ENCODE results near the gene PRPF6. TPM values are rescaled to one million over a fixed set of nuclear protein-coding genes. Genes with fewer than 3 reads are reported as not detected.

Gene PRPF6
- total RNA-seq, 1 experiment from 2014 or later, result 24.2 TPM

DNA sequence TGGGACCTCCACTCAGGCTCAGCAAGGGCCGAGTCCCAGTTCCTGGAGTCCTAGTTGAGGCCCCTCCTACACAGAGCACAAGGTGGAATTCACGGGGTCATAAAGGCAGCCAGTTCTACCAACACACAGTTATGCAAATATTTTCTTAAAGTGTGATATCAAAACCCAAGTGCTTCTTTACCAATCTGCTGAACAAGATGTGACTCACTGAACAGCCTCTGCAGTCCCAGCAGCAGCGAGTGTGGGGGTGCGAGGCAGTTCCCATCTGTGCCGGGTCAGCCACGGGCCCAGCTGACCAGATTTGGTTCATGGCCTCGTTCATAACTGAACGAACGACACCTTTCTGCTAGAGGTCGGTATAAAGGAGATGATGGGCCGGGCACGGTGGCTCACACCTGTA is 77.6 kb downstream of the PRPF6 start:
- H3K9me3 ChIP-seq (ENCODE audit: low read length), result no peaks in the 10 kb centered on the region
- peak overlapping the region; percentile 44; the same call in 1 of the 2 replicates for H3K4me3 ChIP-seq (ENCODE audit: low read length)
- no peaks in the 10 kb centered on the region for H3K27me3 ChIP-seq (ENCODE audit: low read length)
- H3K79me2 ChIP-seq (ENCODE audit: low read length), result peaks cover 3% of the 10 kb centered on the region
- no peaks in the 10 kb centered on the region for H3K9me2 ChIP-seq (replicated peaks; ENCODE audit: insufficient read depth, low read length)
- peak overlapping the region; percentile 46 for H3K4me2 ChIP-seq (ENCODE audit: low read depth, low read length, poor library complexity, severe bottlenecking)
- no peaks in the 10 kb centered on the region for H4K20me1 ChIP-seq (ENCODE audit: insufficient read depth, low read depth, low read length)
- no peaks in the 10 kb centered on the region for H3K36me3 ChIP-seq (ENCODE audit: insufficient read depth, low read length)
- no peak overlapping the region; the same call in 1 of the 2 replicates for H2AFZ ChIP-seq (ENCODE audit: low read length)
- no peak overlapping the region for H3K27ac ChIP-seq (ENCODE audit: low read length)
- DNase-seq, result peak; percentile 67
- H3K4me1 ChIP-seq (ENCODE audit: low read length), result peaks cover 31% of the 10 kb centered on the region
- H3K9ac ChIP-seq (ENCODE audit: low read length), result peak overlapping the region; percentile 66

- Histone ChIP-seq H3K9ac (ENCODE audit: low read length) (peak overlapping the region; percentile 98), H3K27me3 (ENCODE audit: low read length) (no peaks in the 10 kb centered on the region), H3K4me1 (ENCODE audit: low read length) (peaks cover 58% of the 10 kb centered on the region), H3K79me2 (ENCODE audit: low read length) (peaks cover 17% of the 10 kb centered on the region), H3K9me3 (ENCODE audit: low read length) (no peaks in the 10 kb centered on the region), H2AFZ (ENCODE audit: low read length) (0 out of 2 replicates have a peak overlapping the region, but pooled peaks have one; percentile 81), H4K20me1 (ENCODE audit: insufficient read depth, low read depth, low read length) (no peaks in the 10 kb centered on the region), H3K27ac (ENCODE audit: low read length) (no peak overlapping the region), H3K4me2 (ENCODE audit: low read depth, low read length, poor library complexity, severe bottlenecking) (peak overlapping the region; percentile 91), H3K4me3 (ENCODE audit: low read length) (peak overlapping the region; percentile 85), H3K36me3 (ENCODE audit: insufficient read depth, low read length) (no peaks in the 10 kb centered on the region), H3K9me2 (replicated peaks; ENCODE audit: insufficient read depth, low read length) (no peaks in the 10 kb centered on the region)
- DNase-seq, result no peak
These were observed 81.3 kb downstream of the PRPF6 start for GRCh38 chr20:64062276-64062595.

GRCh38 chr20:64062596-64063388 is 81.9 kb downstream of the PRPF6 start, which contains the start of gene TCEA2:
Gene TCEA2 (plus strand): TSS chr20:64063198. CDS start chr20:64063313, 115 bp downstream.
- DNase-seq, result peak; percentile 97
- H3K27ac ChIP-seq (ENCODE audit: low read length), result peak within 1 kb of the TSS; percentile 97
- peak within 1 kb of the TSS; percentile 91 for H3K4me2 ChIP-seq (ENCODE audit: low read depth, low read length, poor library complexity, severe bottlenecking)
- no peaks in the 10 kb centered on the region for H3K9me2 ChIP-seq (replicated peaks; ENCODE audit: insufficient read depth, low read length)
- no peaks in the 10 kb centered on the region for H4K20me1 ChIP-seq (ENCODE audit: insufficient read depth, low read depth, low read length)
- peak within 1 kb of the TSS; percentile 81; the same call in 1 of the 2 replicates for H2AFZ ChIP-seq (ENCODE audit: low read length)
- peaks cover 17% of the 10 kb centered on the region for H3K79me2 ChIP-seq (ENCODE audit: low read length)
- H3K4me1 ChIP-seq (ENCODE audit: low read length), result peaks cover 58% of the 10 kb centered on the region
- no peaks in the 10 kb centered on the region for H3K9me3 ChIP-seq (ENCODE audit: low read length)
- no peaks in the 10 kb centered on the region for H3K27me3 ChIP-seq (ENCODE audit: low read length)
- H3K9ac ChIP-seq (ENCODE audit: low read length), result peak within 1 kb of the TSS; percentile 98
- H3K36me3 ChIP-seq (ENCODE audit: insufficient read depth, low read length), result no peaks in the 10 kb centered on the region
- peak within 1 kb of the TSS; percentile 85 for H3K4me3 ChIP-seq (ENCODE audit: low read length)

DNA sequence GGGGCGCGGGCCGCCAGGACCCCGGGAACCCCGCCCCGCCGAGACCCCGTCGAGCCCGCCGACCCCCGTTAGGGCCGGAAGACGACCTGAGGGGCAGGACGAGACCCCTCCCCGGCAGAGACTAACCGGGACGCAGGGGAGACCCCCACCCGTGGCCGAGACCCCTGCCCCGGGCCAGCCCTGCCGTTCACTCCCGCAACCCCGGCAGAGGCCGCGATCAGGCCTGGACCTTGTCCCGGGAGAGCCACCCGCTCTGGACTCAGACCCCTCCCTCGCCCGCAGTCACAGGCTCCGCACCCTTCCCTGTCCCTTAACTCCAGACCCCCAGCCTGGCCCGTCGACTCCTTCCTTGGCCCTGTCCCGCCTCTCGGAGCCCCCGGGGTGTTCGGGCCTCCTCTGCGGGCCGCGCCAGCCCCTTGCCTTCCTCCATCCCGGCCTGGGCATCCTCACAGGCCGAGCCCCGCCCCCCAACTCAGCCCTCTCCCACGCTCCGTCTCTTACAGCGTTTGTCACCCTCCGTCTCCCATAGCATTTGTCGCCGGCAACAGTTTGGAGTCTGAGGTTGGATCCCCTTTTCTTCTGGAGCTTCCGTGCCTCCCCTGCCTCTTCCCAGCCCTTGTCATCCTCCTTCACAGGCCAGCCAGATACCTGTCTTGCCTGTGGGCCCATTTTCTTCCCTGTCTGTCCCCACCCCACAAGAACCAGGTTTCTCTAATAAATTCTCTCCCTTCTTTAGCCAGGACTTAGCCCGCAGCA is 82.6 kb downstream of the PRPF6 start:
- peak overlapping the region; percentile 97 for H3K27ac ChIP-seq (ENCODE audit: low read length)
- H3K4me1 ChIP-seq (ENCODE audit: low read length), result peaks cover 58% of the 10 kb centered on the region

DNA sequence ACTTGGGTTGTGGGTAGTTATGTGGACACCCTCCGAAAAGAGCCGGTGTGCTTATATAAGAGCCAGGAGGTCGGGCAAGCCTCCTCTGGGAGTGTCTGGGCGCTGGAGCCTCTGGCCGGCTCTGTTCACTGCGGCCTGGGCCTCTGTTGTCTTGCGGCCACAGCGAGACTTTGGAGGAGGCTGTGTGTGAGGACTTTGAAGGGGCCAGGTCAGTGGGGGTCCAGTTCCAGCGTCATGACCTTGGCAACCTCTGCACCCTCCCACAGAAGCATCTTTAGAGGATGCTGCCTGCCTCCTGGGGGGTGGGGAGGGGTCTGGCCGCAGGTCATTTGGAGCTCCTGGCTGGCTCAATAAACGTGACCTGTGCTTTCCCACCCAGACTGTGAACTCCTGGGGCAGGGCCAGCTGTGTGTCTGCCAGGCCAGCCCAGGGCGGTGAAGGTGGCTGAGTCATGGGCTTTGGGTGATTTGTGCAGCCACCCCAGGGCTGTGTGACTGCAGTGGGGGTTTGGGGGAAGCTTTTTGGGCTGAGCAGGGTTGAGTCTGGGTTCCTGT is 83.3 kb downstream of the PRPF6 start:
- peaks cover 62% of the 10 kb centered on the region for H3K4me1 ChIP-seq (ENCODE audit: low read length)
- no peaks in the 10 kb centered on the region for H3K9me3 ChIP-seq (ENCODE audit: low read length)
- H3K27me3 ChIP-seq (ENCODE audit: low read length), result no peaks in the 10 kb centered on the region
- peak overlapping the region; percentile 85 for H3K4me3 ChIP-seq (ENCODE audit: low read length)
- peaks cover 17% of the 10 kb centered on the region for H3K79me2 ChIP-seq (ENCODE audit: low read length)
- H3K27ac ChIP-seq (ENCODE audit: low read length), result peak overlapping the region; percentile 97
- peaks cover 2% of the 10 kb centered on the region; the same call in 1 of the 2 replicates for H4K20me1 ChIP-seq (ENCODE audit: insufficient read depth, low read depth, low read length)
- H3K9me2 ChIP-seq (replicated peaks; ENCODE audit: insufficient read depth, low read length), result no peaks in the 10 kb centered on the region
- no peaks in the 10 kb centered on the region for H3K36me3 ChIP-seq (ENCODE audit: insufficient read depth, low read length)
- peak; percentile 62 for DNase-seq
- peak overlapping the region; percentile 91 for H3K4me2 ChIP-seq (ENCODE audit: low read depth, low read length, poor library complexity, severe bottlenecking)
- no peak overlapping the region for H2AFZ ChIP-seq (ENCODE audit: low read length)
- peak overlapping the region; percentile 98 for H3K9ac ChIP-seq (ENCODE audit: low read length)

More for the DNA sequence above, 82.6 kb downstream of the PRPF6 start:
- no peak overlapping the region for H2AFZ ChIP-seq (ENCODE audit: low read length)
- no peaks in the 10 kb centered on the region for H3K27me3 ChIP-seq (ENCODE audit: low read length)
- H3K9ac ChIP-seq (ENCODE audit: low read length), result peak overlapping the region; percentile 98
- H3K9me3 ChIP-seq (ENCODE audit: low read length), result no peaks in the 10 kb centered on the region
- peak overlapping the region; percentile 85 for H3K4me3 ChIP-seq (ENCODE audit: low read length)
- H3K9me2 ChIP-seq (replicated peaks; ENCODE audit: insufficient read depth, low read length), result no peaks in the 10 kb centered on the region
- H3K79me2 ChIP-seq (ENCODE audit: low read length), result peaks cover 17% of the 10 kb centered on the region
- peak overlapping the region; percentile 91 for H3K4me2 ChIP-seq (ENCODE audit: low read depth, low read length, poor library complexity, severe bottlenecking)
- H4K20me1 ChIP-seq (ENCODE audit: insufficient read depth, low read depth, low read length), result no peaks in the 10 kb centered on the region
- no peaks in the 10 kb centered on the region for H3K36me3 ChIP-seq (ENCODE audit: insufficient read depth, low read length)
- DNase-seq, result peak; percentile 77

DNA sequence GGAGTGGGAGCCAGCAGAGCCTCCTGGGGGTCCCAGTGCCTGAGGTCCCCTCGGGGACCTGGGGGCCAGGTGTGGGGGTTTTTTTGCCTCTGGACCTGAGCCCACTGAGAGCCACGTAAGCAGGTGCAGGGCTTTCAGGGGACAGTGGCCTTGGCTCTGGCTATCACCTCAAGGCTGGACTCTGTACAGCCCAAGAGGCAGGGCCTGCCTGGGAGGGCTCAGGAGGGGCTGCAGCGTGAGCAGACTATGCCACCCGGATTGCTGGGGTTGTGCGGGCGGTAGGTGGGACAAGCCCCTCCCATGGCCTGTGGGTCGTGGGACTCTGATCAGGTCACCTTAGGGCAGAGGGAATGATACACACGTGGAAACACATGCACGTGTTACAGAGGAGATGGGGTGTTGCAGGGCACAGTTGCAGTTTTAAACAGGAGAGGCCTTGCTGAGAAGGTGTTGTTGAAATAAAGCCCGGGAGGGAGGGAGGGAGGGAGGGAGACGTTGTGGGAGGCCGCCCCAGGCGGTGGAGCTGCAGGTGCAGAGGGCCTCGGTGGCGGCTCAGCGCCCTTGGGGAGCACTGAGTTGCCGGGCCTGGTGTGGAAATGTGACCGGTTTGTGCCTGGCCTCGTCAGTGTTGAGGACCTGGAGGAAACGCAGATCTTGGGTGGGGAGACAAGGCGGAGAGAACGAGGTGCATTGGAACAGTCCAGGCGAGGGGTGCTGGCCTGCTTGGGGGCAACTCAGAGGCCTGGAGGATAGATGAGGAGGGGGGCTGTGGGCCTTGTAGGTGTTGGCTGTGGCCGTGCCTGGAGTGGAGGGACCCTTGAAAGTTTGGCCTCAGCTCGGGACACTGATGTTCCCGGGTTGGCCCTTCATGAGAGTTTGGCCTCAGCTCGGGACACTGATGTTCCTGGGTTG is 84.4 kb downstream of the PRPF6 start:
- H3K36me3 ChIP-seq (ENCODE audit: insufficient read depth, low read length), result no peaks in the 10 kb centered on the region
- H3K4me2 ChIP-seq (ENCODE audit: low read depth, low read length, poor library complexity, severe bottlenecking), result peak overlapping the region; percentile 91
- no peak overlapping the region for H2AFZ ChIP-seq (ENCODE audit: low read length)
- H3K9ac ChIP-seq (ENCODE audit: low read length), result peak overlapping the region; percentile 98
- H3K9me2 ChIP-seq (replicated peaks; ENCODE audit: insufficient read depth, low read length), result no peaks in the 10 kb centered on the region
- peaks cover 3% of the 10 kb centered on the region; the same call in 1 of the 2 replicates for H4K20me1 ChIP-seq (ENCODE audit: insufficient read depth, low read depth, low read length)
- peaks cover 73% of the 10 kb centered on the region for H3K4me1 ChIP-seq (ENCODE audit: low read length)
- DNase-seq, result peak; percentile 84
- peak overlapping the region; percentile 97 for H3K27ac ChIP-seq (ENCODE audit: low read length)
- no peaks in the 10 kb centered on the region for H3K9me3 ChIP-seq (ENCODE audit: low read length)
- H3K79me2 ChIP-seq (ENCODE audit: low read length), result peaks cover 17% of the 10 kb centered on the region
- H3K4me3 ChIP-seq (ENCODE audit: low read length), result peak overlapping the region; percentile 85; the same call in 1 of the 2 replicates
- H3K27me3 ChIP-seq (ENCODE audit: low read length), result no peaks in the 10 kb centered on the region

DNA sequence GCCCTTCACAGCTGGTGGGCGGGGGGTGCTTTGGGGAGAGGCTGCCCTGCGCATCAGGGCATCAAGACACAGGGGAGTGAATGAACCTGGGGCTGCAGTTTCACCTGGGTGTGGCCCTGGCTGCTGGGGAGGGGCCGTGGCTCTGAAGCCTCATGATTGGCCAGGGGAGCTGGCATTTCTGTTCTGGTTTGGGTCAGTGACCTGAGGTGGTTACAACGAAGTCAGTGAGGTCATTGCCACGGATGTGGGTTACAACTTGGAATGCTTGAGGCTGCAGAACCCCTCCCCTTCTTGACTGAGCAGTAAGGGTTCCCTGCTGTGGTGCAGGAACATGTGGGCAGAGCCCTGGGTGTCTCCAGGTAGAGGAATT is 85.0 kb downstream of the PRPF6 start:
- peak overlapping the region; percentile 97 for H3K27ac ChIP-seq (ENCODE audit: low read length)
- peak overlapping the region; percentile 91 for H3K4me2 ChIP-seq (ENCODE audit: low read depth, low read length, poor library complexity, severe bottlenecking)
- H2AFZ ChIP-seq (ENCODE audit: low read length), result no peak overlapping the region
- peaks cover 3% of the 10 kb centered on the region; the same call in 1 of the 2 replicates for H4K20me1 ChIP-seq (ENCODE audit: insufficient read depth, low read depth, low read length)
- no peaks in the 10 kb centered on the region for H3K36me3 ChIP-seq (ENCODE audit: insufficient read depth, low read length)
- H3K9me3 ChIP-seq (ENCODE audit: low read length), result no peaks in the 10 kb centered on the region
- H3K27me3 ChIP-seq (ENCODE audit: low read length), result no peaks in the 10 kb centered on the region
- H3K4me1 ChIP-seq (ENCODE audit: low read length), result peaks cover 79% of the 10 kb centered on the region
- no peaks in the 10 kb centered on the region for H3K9me2 ChIP-seq (replicated peaks; ENCODE audit: insufficient read depth, low read length)
- peaks cover 17% of the 10 kb centered on the region for H3K79me2 ChIP-seq (ENCODE audit: low read length)
- peak; percentile 87 for DNase-seq
- peak overlapping the region; percentile 53; the same call in 1 of the 2 replicates for H3K4me3 ChIP-seq (ENCODE audit: low read length)
- peak overlapping the region; percentile 98 for H3K9ac ChIP-seq (ENCODE audit: low read length)
